HG03280 (cell line): ENCODE results near the gene CATSPER4.

ENCODE experiments used
- ATAC-seq: cut with Tn5 transposase; IDR thresholded peaks from one replicate; pipeline ENCODE4 v1.9.1; 2021; ENCODE audit warnings: mild to moderate bottlenecking, moderate library complexity; ENCODE audit not compliant: unreplicated experiment

Gene CATSPER4

GRCh38 chr1:26234644-26235370, 44.4 kb downstream of the CATSPER4 start:
- no peak for ATAC-seq

- no peak for ATAC-seq
These were observed 47.0 kb downstream of the CATSPER4 start for GRCh38 chr1:26237230-26237966.

- no peak for ATAC-seq
These were observed 49.5 kb downstream of the CATSPER4 start for GRCh38 chr1:26239936-26240335.
